ENCODE results near the gene TIA1. TPM values are rescaled to one million over a fixed set of nuclear protein-coding genes. Genes with fewer than 3 reads are reported as not detected.
"Not testable (repeated sequence)": the region's sequence is repeated elsewhere in the genome, so short reads cannot be mapped to it uniquely, and the experiment has no call there.

TIA1 gene
- total RNA-seq, 2 experiments from 2014 or later, result 112 to 116 TPM

DNA sequence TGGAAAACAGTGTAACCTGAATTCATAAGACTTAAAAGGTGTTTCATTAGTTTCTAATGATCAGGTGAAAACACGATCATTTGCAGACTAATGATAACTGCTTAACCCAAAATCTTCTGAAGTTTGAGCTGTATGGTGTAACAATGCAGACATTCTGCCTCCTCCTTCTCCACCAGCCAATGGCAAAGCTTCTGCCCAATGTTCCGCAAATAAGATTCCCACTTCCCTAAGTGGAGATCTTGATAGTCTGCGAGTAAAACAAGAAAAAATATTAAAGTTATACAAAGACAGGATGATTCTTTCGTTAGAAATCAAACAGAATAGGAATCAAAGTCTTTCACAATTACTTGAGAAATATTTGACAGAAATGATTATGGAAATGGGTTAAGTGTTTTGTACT lies 65.7 kb downstream of the TIA1 start:
- Mint-ChIP-seq H3K9me3 (no peaks in the 10 kb centered on the region), H3K36me3 (ENCODE audit: low read depth) (peaks cover 26% of the 10 kb centered on the region), H3K4me3 (no peak overlapping the region), H3K4me1 (no peaks in the 10 kb centered on the region), H3K27me3 (no peaks in the 10 kb centered on the region), H3K27ac (no peak overlapping the region)
- POLR2A ChIA-PET, result interaction anchor here (1.0 kb wide), 1 partner anchor 289 kb away, joined by 3 read pairs; the partner anchor contains the start of gene SNRNP27
- CTCF ChIA-PET, result no interaction called here
- DNase-seq, result no peak

DNA sequence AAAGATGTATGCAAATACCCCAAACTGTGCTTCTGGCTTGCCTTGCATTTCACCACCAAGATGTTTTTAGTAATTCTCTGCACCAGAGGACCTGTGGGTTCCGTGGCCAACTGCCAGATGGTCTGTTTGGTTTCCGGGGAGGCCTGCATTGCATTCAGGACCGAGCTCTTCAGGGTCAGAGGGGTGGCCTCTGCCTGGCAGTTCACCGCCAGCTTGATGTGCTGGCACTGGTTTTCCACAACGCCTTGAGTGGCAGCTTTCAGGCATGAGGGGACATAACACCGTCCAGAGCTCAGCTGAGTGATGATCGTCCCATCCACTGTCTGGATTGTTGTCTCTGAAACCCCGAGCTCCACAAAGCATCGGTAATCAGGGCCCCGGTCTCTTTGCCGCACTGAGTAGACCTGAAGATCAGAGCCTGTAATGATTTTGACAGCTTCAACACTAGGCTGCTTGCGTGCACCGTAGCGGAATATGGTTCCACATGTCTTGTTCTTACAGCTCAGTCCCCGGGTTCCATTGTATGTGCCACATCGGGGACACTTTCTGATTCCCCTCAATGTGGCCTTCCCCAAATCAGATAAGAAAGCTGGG lies 67.0 kb downstream of the TIA1 start:
- ChIA-PET POLR2A (interaction anchor here (1.5 to 1.6 kb wide), 2 partner anchors 9 to 112 kb away, joined by 3 to 9 read pairs; partner anchors contain the start of genes C2orf42 and SNRPG), CTCF (no interaction called here)

DNA sequence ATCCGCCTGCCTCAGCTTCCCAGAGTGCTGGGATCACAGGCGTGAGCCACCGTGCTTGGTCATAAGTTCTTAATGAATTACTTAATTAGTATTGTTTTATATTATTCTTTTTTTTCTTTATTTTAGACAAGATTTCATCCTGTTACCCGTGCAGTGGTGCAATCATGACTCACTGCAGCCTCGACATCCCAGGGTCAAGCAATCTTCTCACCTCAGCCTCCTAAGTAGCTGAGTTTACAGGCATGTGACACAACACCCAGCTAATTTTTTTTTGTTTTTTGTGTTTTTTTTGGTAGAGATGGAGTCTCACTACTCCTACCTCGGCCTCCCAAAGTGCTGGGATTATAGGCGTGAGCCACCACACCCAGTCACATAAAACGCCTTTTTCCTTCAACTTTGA lies 74.9 kb downstream of the TIA1 start:
- Mint-ChIP-seq H3K4me3 (no peak overlapping the region), H3K9me3 (no peaks in the 10 kb centered on the region), H3K27me3 (no peaks in the 10 kb centered on the region), H3K27ac (no peak overlapping the region), H3K36me3 (ENCODE audit: low read depth) (peaks cover 30% of the 10 kb centered on the region), H3K4me1 (no peaks in the 10 kb centered on the region)
- no peak for DNase-seq
- ChIA-PET POLR2A (no interaction called here), CTCF (no interaction called here)

More for the DNA sequence above, 67.0 kb downstream of the TIA1 start:
- Mint-ChIP-seq H3K36me3 (ENCODE audit: low read depth) (peaks cover 31% of the 10 kb centered on the region), H3K9me3 (no peaks in the 10 kb centered on the region), H3K27me3 (no peaks in the 10 kb centered on the region), H3K4me1 (no peaks in the 10 kb centered on the region), H3K4me3 (no peak overlapping the region), H3K27ac (no peak overlapping the region)
- no peak for DNase-seq

DNA sequence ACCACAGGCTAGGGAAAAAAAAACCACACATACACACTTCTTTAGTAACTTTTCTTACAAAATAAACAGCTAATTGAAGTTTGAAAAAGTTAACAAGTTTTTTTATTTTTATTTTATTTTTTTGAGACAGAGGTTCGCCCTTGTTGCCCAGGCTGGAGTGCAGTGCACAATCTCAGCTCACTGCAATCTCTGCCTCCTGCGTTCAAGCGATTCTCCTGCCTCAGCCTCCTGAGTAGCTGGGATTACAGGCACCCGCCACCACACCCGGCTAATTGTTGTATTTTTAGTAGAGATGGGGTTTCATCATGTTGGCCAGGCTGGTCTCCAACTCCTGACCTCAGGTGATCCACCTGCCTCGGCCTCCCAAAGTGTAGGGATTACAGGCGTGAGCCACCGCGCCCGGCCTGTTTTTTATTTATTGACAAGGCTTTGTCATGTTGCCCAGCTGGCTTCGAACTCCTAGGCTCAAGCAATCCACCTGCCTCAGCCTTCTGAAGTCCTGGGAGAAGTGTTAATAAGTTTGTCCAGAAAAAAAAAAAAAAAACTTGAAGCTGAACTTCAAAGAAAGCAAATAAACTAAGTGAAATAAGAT lies 78.7 kb downstream of the TIA1 start:
- H3K27me3 Mint-ChIP-seq, H3K9me3 Mint-ChIP-seq, DNase-seq, H3K27ac Mint-ChIP-seq, POLR2A ChIA-PET, H3K4me1 Mint-ChIP-seq, H3K4me3 Mint-ChIP-seq: not testable (repeated sequence)
- CTCF ChIA-PET, result interaction anchor here (0.6 to 1.1 kb wide), 2 partner anchors 230 to 255 kb away, joined by 3 read pairs; no protein-coding TSS in a partner anchor
- H3K36me3 Mint-ChIP-seq (ENCODE audit: low read depth), result peaks cover 32% of the 10 kb centered on the region

DNA sequence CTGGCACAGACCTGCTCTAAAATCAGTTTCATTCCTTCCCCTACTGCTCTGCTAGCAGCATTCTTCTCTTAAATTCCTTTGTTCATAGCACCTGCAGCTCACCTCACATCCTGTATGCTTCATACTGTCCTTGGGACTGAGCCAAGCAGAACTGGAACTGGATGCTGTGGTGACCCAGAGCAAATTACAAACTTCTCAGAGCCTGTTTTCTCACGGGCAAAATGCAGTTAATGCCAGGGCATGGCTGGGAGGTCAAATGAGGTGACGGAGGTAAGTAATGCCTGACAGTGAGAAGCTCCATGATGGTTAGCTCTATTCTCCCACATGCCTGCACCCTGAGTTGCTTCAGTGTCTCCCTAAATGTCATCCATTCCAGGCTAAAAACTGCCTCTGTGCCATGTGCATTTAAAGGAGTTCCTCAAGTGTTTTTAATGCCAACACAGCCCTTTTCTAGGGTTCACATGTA lies 87.3 kb downstream of the TIA1 start:
- Mint-ChIP-seq H3K27ac (no peak overlapping the region), H3K4me3 (no peak overlapping the region), H3K4me1 (no peaks in the 10 kb centered on the region), H3K27me3 (no peaks in the 10 kb centered on the region), H3K36me3 (ENCODE audit: low read depth) (peaks cover 12% of the 10 kb centered on the region), H3K9me3 (no peaks in the 10 kb centered on the region)
- CTCF ChIA-PET, result no interaction called here
- no peak for DNase-seq
- POLR2A ChIA-PET, result interaction anchor here (1.2 kb wide), 1 partner anchor 74 kb away, joined by 4 read pairs; the partner anchor contains the start of gene PCBP1

DNA sequence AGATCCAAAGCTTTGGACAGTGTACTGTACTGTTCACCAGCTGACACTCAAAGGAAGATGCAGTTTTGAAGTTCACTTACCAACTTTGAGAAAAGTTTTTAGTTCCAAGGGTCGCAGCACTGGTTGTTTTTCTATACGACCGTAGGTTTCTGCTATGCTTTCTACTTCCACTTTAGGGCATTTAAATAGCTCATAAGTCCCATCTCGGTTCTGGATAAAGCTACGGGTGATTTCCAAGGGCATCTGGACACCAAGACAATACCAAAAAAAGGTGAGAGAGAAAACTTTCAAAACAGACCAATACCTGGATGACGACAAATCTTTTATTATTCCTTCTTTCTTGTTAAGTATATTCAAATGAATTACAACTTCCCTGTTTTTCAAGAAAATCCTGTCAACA lies 87.9 kb downstream of the TIA1 start:
- H3K9me3 Mint-ChIP-seq, result no peaks in the 10 kb centered on the region
- peaks cover 12% of the 10 kb centered on the region for H3K36me3 Mint-ChIP-seq (ENCODE audit: low read depth)
- ChIA-PET CTCF (interaction anchor here (1.1 kb wide), 1 partner anchor 17 kb away, joined by 3 read pairs; no protein-coding TSS in a partner anchor), POLR2A (interaction anchor here (1.2 kb wide), 1 partner anchor 73 kb away, joined by 4 read pairs; the partner anchor contains the start of gene PCBP1)
- DNase-seq, result no peak
- H3K4me1 Mint-ChIP-seq, result no peaks in the 10 kb centered on the region
- H3K4me3 Mint-ChIP-seq, result no peak overlapping the region
- no peaks in the 10 kb centered on the region for H3K27me3 Mint-ChIP-seq
- no peak overlapping the region for H3K27ac Mint-ChIP-seq

Other genes starting within 250 kb of the TIA1 start
- gene PCBP1, start 161.2 kb downstream of the TIA1 start, total RNA-seq, result 100 to 1,000 TPM; 475 to 483 TPM
- gene C2orf42, start 57.6 kb downstream of the TIA1 start, total RNA-seq, result 10 to 100 TPM; 28.8 to 32.2 TPM
- gene PCYOX1, start 9.5 kb upstream of the TIA1 start, total RNA-seq, result 10 to 100 TPM; 14.7 to 16.5 TPM
- 100 to 1,000 TPM; 300 to 315 TPM for gene SNRPG, start 45.1 kb upstream of the TIA1 start, total RNA-seq
- gene FAM136A, start 53.4 kb upstream of the TIA1 start, total RNA-seq, result 10 to 100 TPM; 34.1 to 37.4 TPM

Data from activated CD4-positive, alpha-beta memory T cell treated with anti-CD3 and anti-CD28 coated beads, Interleukin-2, amount 10 ng/mL, durations not matched to agents 7 days and 5 days (primary cell).